ENCODE measurements around the gene MAP2K6.

The MAP2K6 gene

GRCh38 chr17:69441179-69441578, 26.7 kb downstream of the MAP2K6 start:
- Histone ChIP-seq H3K36me3 (ENCODE audit: control insufficient read depth in 1 of 2, insufficient read depth in 2 of 2, low read length in 2 of 2) (no peaks in the 10 kb centered on the region), H3K9ac (ENCODE audit: low read depth in 1 of 2, low read length in 2 of 2) (no peak overlapping the region), H3K9me3 (ENCODE audit: control insufficient read depth in 1 of 2, low read length in 2 of 2) (peaks cover 5 to 10% of the 10 kb centered on the region in 2 donors), H3K27ac (ENCODE audit: low read depth, low read length) (no peak overlapping the region), H3K27me3 (ENCODE audit: control insufficient read depth in 1 of 2, insufficient read depth in 2 of 2, low read length in 2 of 2) (no peaks in the 10 kb centered on the region), H3K4me3 (ENCODE audit: low read depth in 1 of 2, low read length in 2 of 2) (no peak overlapping the region), H3K4me1 (ENCODE audit: control insufficient read depth in 1 of 2, insufficient read depth in 2 of 2, low read length in 2 of 2) (peaks cover 0 to 9% of the 10 kb centered on the region in 2 donors)

- H3K36me3 ChIP-seq (ENCODE audit: control insufficient read depth in 1 of 2, insufficient read depth in 2 of 2, low read length in 2 of 2): no peaks in the 10 kb centered on the region
- H3K9ac ChIP-seq (ENCODE audit: low read depth in 1 of 2, low read length in 2 of 2): no peak overlapping the region
- no peak overlapping the region for H3K27ac ChIP-seq (ENCODE audit: low read depth, low read length)
- peaks cover 0 to 15% of the 10 kb centered on the region in 2 donors for H3K4me1 ChIP-seq (ENCODE audit: control insufficient read depth in 1 of 2, insufficient read depth in 2 of 2, low read length in 2 of 2)
- no peaks in the 10 kb centered on the region for H3K27me3 ChIP-seq (ENCODE audit: control insufficient read depth in 1 of 2, insufficient read depth in 2 of 2, low read length in 2 of 2)
- H3K4me3 ChIP-seq (ENCODE audit: low read depth in 1 of 2, low read length in 2 of 2): no peak overlapping the region
- H3K9me3 ChIP-seq (ENCODE audit: control insufficient read depth in 1 of 2, low read length in 2 of 2): peaks cover 5 to 10% of the 10 kb centered on the region in 2 donors
Measured at GRCh38 chr17:69443138-69443537, 28.6 kb downstream of the MAP2K6 start.

- Histone ChIP-seq H3K4me1 (ENCODE audit: control insufficient read depth in 1 of 2, insufficient read depth in 2 of 2, low read length in 2 of 2) (peaks cover 5 to 20% of the 10 kb centered on the region in 2 donors), H3K27me3 (ENCODE audit: control insufficient read depth in 1 of 2, insufficient read depth in 2 of 2, low read length in 2 of 2) (no peaks in the 10 kb centered on the region), H3K36me3 (ENCODE audit: control insufficient read depth in 1 of 2, insufficient read depth in 2 of 2, low read length in 2 of 2) (no peaks in the 10 kb centered on the region), H3K27ac (ENCODE audit: low read depth, low read length) (no peak overlapping the region), H3K4me3 (ENCODE audit: low read depth in 1 of 2, low read length in 2 of 2) (no peak overlapping the region), H3K9me3 (ENCODE audit: control insufficient read depth in 1 of 2, low read length in 2 of 2) (peaks cover 5 to 10% of the 10 kb centered on the region in 2 donors), H3K9ac (ENCODE audit: low read depth in 1 of 2, low read length in 2 of 2) (no peak overlapping the region)
Measured at GRCh38 chr17:69444023-69444422, 29.5 kb downstream of the MAP2K6 start.

GRCh38 chr17:69445132-69445531, 30.6 kb downstream of the MAP2K6 start:
- no peaks in the 10 kb centered on the region for H3K27me3 ChIP-seq (ENCODE audit: control insufficient read depth in 1 of 2, insufficient read depth in 2 of 2, low read length in 2 of 2)
- peaks cover 5 to 9% of the 10 kb centered on the region in 2 donors for H3K9me3 ChIP-seq (ENCODE audit: control insufficient read depth in 1 of 2, low read length in 2 of 2)
- no peak overlapping the region for H3K9ac ChIP-seq (ENCODE audit: low read depth in 1 of 2, low read length in 2 of 2)
- H3K27ac ChIP-seq (ENCODE audit: low read depth, low read length): no peak overlapping the region
- H3K4me1 ChIP-seq (ENCODE audit: control insufficient read depth in 1 of 2, insufficient read depth in 2 of 2, low read length in 2 of 2): peaks cover 5 to 20% of the 10 kb centered on the region in 2 donors
- H3K36me3 ChIP-seq (ENCODE audit: control insufficient read depth in 1 of 2, insufficient read depth in 2 of 2, low read length in 2 of 2): no peaks in the 10 kb centered on the region
- H3K4me3 ChIP-seq (ENCODE audit: low read depth in 1 of 2, low read length in 2 of 2): no peak overlapping the region

GRCh38 chr17:69447726-69448125, 33.2 kb downstream of the MAP2K6 start:
- H3K27me3 ChIP-seq (ENCODE audit: control insufficient read depth in 1 of 2, insufficient read depth in 2 of 2, low read length in 2 of 2): no peaks in the 10 kb centered on the region
- H3K9ac ChIP-seq (ENCODE audit: low read depth in 1 of 2, low read length in 2 of 2): no peak overlapping the region
- no peaks in the 10 kb centered on the region for H3K36me3 ChIP-seq (ENCODE audit: control insufficient read depth in 1 of 2, insufficient read depth in 2 of 2, low read length in 2 of 2)
- no peaks in the 10 kb centered on the region for H3K9me3 ChIP-seq (ENCODE audit: control insufficient read depth in 1 of 2, low read length in 2 of 2)
- H3K4me1 ChIP-seq (ENCODE audit: control insufficient read depth in 1 of 2, insufficient read depth in 2 of 2, low read length in 2 of 2): peaks cover 12 to 18% of the 10 kb centered on the region in 2 donors
- H3K4me3 ChIP-seq (ENCODE audit: low read depth in 1 of 2, low read length in 2 of 2): no peak overlapping the region
- H3K27ac ChIP-seq (ENCODE audit: low read depth, low read length): no peak overlapping the region

- Histone ChIP-seq H3K4me3 (ENCODE audit: low read depth in 1 of 2, low read length in 2 of 2) (peak overlapping the region; percentile 33 to 34), H3K9ac (ENCODE audit: low read depth in 1 of 2, low read length in 2 of 2) (peak overlapping the region in 1 of 2 donors; percentile 30), H3K4me1 (ENCODE audit: control insufficient read depth in 1 of 2, insufficient read depth in 2 of 2, low read length in 2 of 2) (peaks cover 12 to 18% of the 10 kb centered on the region in 2 donors), H3K9me3 (ENCODE audit: control insufficient read depth in 1 of 2, low read length in 2 of 2) (no peaks in the 10 kb centered on the region), H3K27me3 (ENCODE audit: control insufficient read depth in 1 of 2, insufficient read depth in 2 of 2, low read length in 2 of 2) (no peaks in the 10 kb centered on the region), H3K27ac (ENCODE audit: low read depth, low read length) (no peak overlapping the region), H3K36me3 (ENCODE audit: control insufficient read depth in 1 of 2, insufficient read depth in 2 of 2, low read length in 2 of 2) (no peaks in the 10 kb centered on the region)
Measured at GRCh38 chr17:69448431-69449102, 34.1 kb downstream of the MAP2K6 start.

- Histone ChIP-seq H3K27me3 (ENCODE audit: control insufficient read depth in 1 of 2, insufficient read depth in 2 of 2, low read length in 2 of 2) (no peaks in the 10 kb centered on the region), H3K4me3 (ENCODE audit: low read depth in 1 of 2, low read length in 2 of 2) (no peak overlapping the region), H3K9me3 (ENCODE audit: control insufficient read depth in 1 of 2, low read length in 2 of 2) (no peaks in the 10 kb centered on the region), H3K9ac (ENCODE audit: low read depth in 1 of 2, low read length in 2 of 2) (no peak overlapping the region), H3K36me3 (ENCODE audit: control insufficient read depth in 1 of 2, insufficient read depth in 2 of 2, low read length in 2 of 2) (no peaks in the 10 kb centered on the region), H3K27ac (ENCODE audit: low read depth, low read length) (no peak overlapping the region), H3K4me1 (ENCODE audit: control insufficient read depth in 1 of 2, insufficient read depth in 2 of 2, low read length in 2 of 2) (peaks cover 12 to 18% of the 10 kb centered on the region in 2 donors)
Measured at GRCh38 chr17:69450131-69450530, 35.6 kb downstream of the MAP2K6 start.

- no peaks in the 10 kb centered on the region for H3K9me3 ChIP-seq (ENCODE audit: control insufficient read depth in 1 of 2, low read length in 2 of 2)
- no peaks in the 10 kb centered on the region for H3K27me3 ChIP-seq (ENCODE audit: control insufficient read depth in 1 of 2, insufficient read depth in 2 of 2, low read length in 2 of 2)
- no peaks in the 10 kb centered on the region for H3K36me3 ChIP-seq (ENCODE audit: control insufficient read depth in 1 of 2, insufficient read depth in 2 of 2, low read length in 2 of 2)
- H3K4me1 ChIP-seq (ENCODE audit: control insufficient read depth in 1 of 2, insufficient read depth in 2 of 2, low read length in 2 of 2): peaks cover 12 to 18% of the 10 kb centered on the region in 2 donors
- H3K9ac ChIP-seq (ENCODE audit: low read depth in 1 of 2, low read length in 2 of 2): no peak overlapping the region
- H3K27ac ChIP-seq (ENCODE audit: low read depth, low read length): no peak overlapping the region
- H3K4me3 ChIP-seq (ENCODE audit: low read depth in 1 of 2, low read length in 2 of 2): no peak overlapping the region
Measured at GRCh38 chr17:69450918-69451317, 36.4 kb downstream of the MAP2K6 start.

GRCh38 chr17:69451416-69452394, 37.2 kb downstream of the MAP2K6 start:
- H3K27ac ChIP-seq (ENCODE audit: low read depth, low read length): no peak overlapping the region
- H3K27me3 ChIP-seq (ENCODE audit: control insufficient read depth in 1 of 2, insufficient read depth in 2 of 2, low read length in 2 of 2): no peaks in the 10 kb centered on the region
- H3K4me1 ChIP-seq (ENCODE audit: control insufficient read depth in 1 of 2, insufficient read depth in 2 of 2, low read length in 2 of 2): peaks cover 12 to 13% of the 10 kb centered on the region in 2 donors
- H3K4me3 ChIP-seq (ENCODE audit: low read depth in 1 of 2, low read length in 2 of 2): no peak overlapping the region
- H3K9ac ChIP-seq (ENCODE audit: low read depth in 1 of 2, low read length in 2 of 2): no peak overlapping the region
- H3K36me3 ChIP-seq (ENCODE audit: control insufficient read depth in 1 of 2, insufficient read depth in 2 of 2, low read length in 2 of 2): no peaks in the 10 kb centered on the region
- no peaks in the 10 kb centered on the region for H3K9me3 ChIP-seq (ENCODE audit: control insufficient read depth in 1 of 2, low read length in 2 of 2)

GRCh38 chr17:69452664-69453260, 38.3 kb downstream of the MAP2K6 start:
- Histone ChIP-seq H3K27ac (ENCODE audit: low read depth, low read length) (no peak overlapping the region), H3K36me3 (ENCODE audit: control insufficient read depth in 1 of 2, insufficient read depth in 2 of 2, low read length in 2 of 2) (no peaks in the 10 kb centered on the region), H3K9ac (ENCODE audit: low read depth in 1 of 2, low read length in 2 of 2) (no peak overlapping the region), H3K9me3 (ENCODE audit: control insufficient read depth in 1 of 2, low read length in 2 of 2) (no peaks in the 10 kb centered on the region), H3K4me3 (ENCODE audit: low read depth in 1 of 2, low read length in 2 of 2) (no peak overlapping the region), H3K4me1 (ENCODE audit: control insufficient read depth in 1 of 2, insufficient read depth in 2 of 2, low read length in 2 of 2) (peaks cover 10 to 12% of the 10 kb centered on the region in 2 donors), H3K27me3 (ENCODE audit: control insufficient read depth in 1 of 2, insufficient read depth in 2 of 2, low read length in 2 of 2) (no peaks in the 10 kb centered on the region)

Measured in duodenal mucosa (tissue), 2 donors.